Measurements from ENCODE around the gene LHX3.

- TF ChIP-seq, protein P1, sequence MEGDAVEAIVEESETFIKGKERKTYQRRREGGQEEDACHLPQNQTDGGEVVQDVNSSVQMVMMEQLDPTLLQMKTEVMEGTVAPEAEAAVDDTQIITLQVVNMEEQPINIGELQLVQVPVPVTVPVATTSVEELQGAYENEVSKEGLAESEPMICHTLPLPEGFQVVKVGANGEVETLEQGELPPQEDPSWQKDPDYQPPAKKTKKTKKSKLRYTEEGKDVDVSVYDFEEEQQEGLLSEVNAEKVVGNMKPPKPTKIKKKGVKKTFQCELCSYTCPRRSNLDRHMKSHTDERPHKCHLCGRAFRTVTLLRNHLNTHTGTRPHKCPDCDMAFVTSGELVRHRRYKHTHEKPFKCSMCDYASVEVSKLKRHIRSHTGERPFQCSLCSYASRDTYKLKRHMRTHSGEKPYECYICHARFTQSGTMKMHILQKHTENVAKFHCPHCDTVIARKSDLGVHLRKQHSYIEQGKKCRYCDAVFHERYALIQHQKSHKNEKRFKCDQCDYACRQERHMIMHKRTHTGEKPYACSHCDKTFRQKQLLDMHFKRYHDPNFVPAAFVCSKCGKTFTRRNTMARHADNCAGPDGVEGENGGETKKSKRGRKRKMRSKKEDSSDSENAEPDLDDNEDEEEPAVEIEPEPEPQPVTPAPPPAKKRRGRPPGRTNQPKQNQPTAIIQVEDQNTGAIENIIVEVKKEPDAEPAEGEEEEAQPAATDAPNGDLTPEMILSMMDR (IDR thresholded peaks at IDR 0.05) = no peak
- TF ChIP-seq POLR2A (IDR thresholded peaks at IDR 0.05) = no peak
- TF ChIP-seq POLR2AphosphoS5 (IDR thresholded peaks at IDR 0.05; ENCODE audit: insufficient read depth in 1 of 2, low read depth in 1 of 2) = no peak
These were observed 13.0 kb downstream of the LHX3 start for GRCh38 chr9:136191960-136192286.
